ENCODE measurements around the gene CDH23. TPM values are rescaled to one million over a fixed set of nuclear protein-coding genes. Genes with fewer than 3 reads are reported as not detected.

CDH23 gene
- polyA plus RNA-seq, 1 donor (not counting 4 experiments of a cell fraction or from before 2014, with no cell fraction given): 0.01 TPM

DNA sequence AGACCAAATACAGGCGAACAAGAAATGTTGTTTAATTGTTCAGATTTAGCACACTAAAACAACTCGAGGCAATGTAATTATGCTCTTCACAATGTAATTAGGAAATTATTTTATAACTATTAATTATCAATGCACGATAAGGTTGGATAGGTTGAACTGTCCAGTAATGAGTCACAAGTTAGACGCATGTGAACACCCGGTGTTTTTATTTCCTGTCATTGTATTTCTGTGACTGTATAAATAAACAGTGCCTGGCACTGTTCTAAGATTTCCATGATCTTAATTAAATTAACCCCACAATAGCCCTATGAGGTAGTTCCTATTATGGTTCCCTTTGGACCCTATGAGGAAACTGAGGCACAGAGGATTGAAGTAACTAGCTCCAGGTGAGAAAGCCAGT lies 296.7 kb downstream of the CDH23 start:
- Histone ChIP-seq H3K4me2 (ENCODE audit: control insufficient read depth, extremely low read depth, insufficient read depth, low read depth, low read length) (no peak overlapping the region), H3K4me1 (ENCODE audit: control insufficient read depth, extremely low read depth, insufficient read depth, low read length) (no peaks in the 10 kb centered on the region), H3K36me3 (ENCODE audit: control insufficient read depth in 2 of 2, extremely low read depth in 1 of 2, insufficient read depth in 2 of 2, low read length in 2 of 2) (no peaks in the 10 kb centered on the region), H3K27me3 (ENCODE audit: control insufficient read depth, extremely low read depth, insufficient read depth, low read length) (peaks cover 10% of the 10 kb centered on the region), H2AFZ (ENCODE audit: control insufficient read depth, low read length) (no peak overlapping the region), H3K27ac (ENCODE audit: control insufficient read depth, insufficient read depth, low read length) (no peak overlapping the region), H3K4me3 (ENCODE audit: control insufficient read depth in 2 of 3, extremely low read depth in 1 of 3, insufficient read depth in 2 of 3, low read depth in 1 of 3, low read length in 3 of 3) (no peak overlapping the region), H3K9ac (ENCODE audit: control insufficient read depth, extremely low read depth, insufficient read depth, low read length) (no peak overlapping the region), H3K9me3 (ENCODE audit: control insufficient read depth, low read depth, low read length) (no peaks in the 10 kb centered on the region), H4K20me1 (ENCODE audit: control insufficient read depth, extremely low read depth, insufficient read depth, low read length) (peaks cover 2% of the 10 kb centered on the region), H3K9me1 (ENCODE audit: control insufficient read depth, extremely low read depth, insufficient read depth, low read length) (no peaks in the 10 kb centered on the region), H3K79me2 (ENCODE audit: control insufficient read depth, insufficient read depth, low read length) (no peaks in the 10 kb centered on the region)
- DNase-seq (ENCODE audit: low read depth, low spot score): no peak
- dilution Hi-C loops (cut with MboI; ENCODE audit: extremely low pct_ligation_motif_present, low sequenced_read_pairs): no loop called here
- TF ChIP-seq, protein P1, sequence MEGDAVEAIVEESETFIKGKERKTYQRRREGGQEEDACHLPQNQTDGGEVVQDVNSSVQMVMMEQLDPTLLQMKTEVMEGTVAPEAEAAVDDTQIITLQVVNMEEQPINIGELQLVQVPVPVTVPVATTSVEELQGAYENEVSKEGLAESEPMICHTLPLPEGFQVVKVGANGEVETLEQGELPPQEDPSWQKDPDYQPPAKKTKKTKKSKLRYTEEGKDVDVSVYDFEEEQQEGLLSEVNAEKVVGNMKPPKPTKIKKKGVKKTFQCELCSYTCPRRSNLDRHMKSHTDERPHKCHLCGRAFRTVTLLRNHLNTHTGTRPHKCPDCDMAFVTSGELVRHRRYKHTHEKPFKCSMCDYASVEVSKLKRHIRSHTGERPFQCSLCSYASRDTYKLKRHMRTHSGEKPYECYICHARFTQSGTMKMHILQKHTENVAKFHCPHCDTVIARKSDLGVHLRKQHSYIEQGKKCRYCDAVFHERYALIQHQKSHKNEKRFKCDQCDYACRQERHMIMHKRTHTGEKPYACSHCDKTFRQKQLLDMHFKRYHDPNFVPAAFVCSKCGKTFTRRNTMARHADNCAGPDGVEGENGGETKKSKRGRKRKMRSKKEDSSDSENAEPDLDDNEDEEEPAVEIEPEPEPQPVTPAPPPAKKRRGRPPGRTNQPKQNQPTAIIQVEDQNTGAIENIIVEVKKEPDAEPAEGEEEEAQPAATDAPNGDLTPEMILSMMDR (optimal IDR thresholded peaks at IDR 0.05 in 1 of 3, IDR thresholded peaks at IDR 0.05 in 1 of 3, conservative IDR thresholded peaks at IDR 0.05 in 1 of 3; ENCODE audit: extremely low read depth in 1 of 3, insufficient read depth in 2 of 3, low read length in 3 of 3): no peak
- TF ChIP-seq EZH2 (IDR thresholded peaks at IDR 0.05; ENCODE audit: low read length): no peak
- FAIRE-seq: no peak

DNA sequence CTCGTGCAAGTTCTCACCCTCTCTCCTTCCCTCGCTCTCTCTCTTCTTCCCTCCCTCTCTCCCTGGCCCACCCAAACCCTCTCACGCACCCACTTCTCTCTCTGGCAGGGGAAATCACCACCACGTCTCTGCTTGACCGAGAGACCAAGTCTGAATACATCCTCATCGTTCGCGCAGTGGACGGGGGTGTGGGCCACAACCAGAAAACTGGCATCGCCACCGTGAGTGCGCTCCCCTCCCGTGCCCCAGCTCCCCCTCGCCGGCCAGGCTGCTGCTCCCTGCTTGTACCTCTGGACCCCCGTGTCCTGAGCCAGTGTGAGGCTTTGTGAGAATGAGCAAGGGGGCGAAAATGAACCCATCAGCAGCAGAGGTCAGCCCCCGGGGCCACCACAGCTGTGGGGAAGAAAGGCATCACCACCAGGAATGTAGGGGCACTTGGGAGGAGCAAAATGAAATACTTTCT lies 297.4 kb downstream of the CDH23 start:
- no peak overlapping the region for H3K4me3 ChIP-seq (ENCODE audit: control insufficient read depth in 2 of 3, extremely low read depth in 1 of 3, insufficient read depth in 2 of 3, low read depth in 1 of 3, low read length in 3 of 3)
- no peak overlapping the region for H3K4me2 ChIP-seq (ENCODE audit: control insufficient read depth, extremely low read depth, insufficient read depth, low read depth, low read length)
- no peak overlapping the region for H3K27ac ChIP-seq (ENCODE audit: control insufficient read depth, insufficient read depth, low read length)
- no peaks in the 10 kb centered on the region for H3K79me2 ChIP-seq (ENCODE audit: control insufficient read depth, insufficient read depth, low read length)
- H2AFZ ChIP-seq (ENCODE audit: control insufficient read depth, low read length): no peak overlapping the region
- no peak for DNase-seq (ENCODE audit: low read depth, low spot score)
- dilution Hi-C loops (cut with MboI; ENCODE audit: extremely low pct_ligation_motif_present, low sequenced_read_pairs): no loop called here
- no peaks in the 10 kb centered on the region for H3K36me3 ChIP-seq (ENCODE audit: control insufficient read depth in 2 of 2, extremely low read depth in 1 of 2, insufficient read depth in 2 of 2, low read length in 2 of 2)
- TF ChIP-seq EZH2 (IDR thresholded peaks at IDR 0.05; ENCODE audit: low read length): no peak
- TF ChIP-seq, protein P1 (optimal IDR thresholded peaks at IDR 0.05 in 1 of 3, IDR thresholded peaks at IDR 0.05 in 1 of 3, conservative IDR thresholded peaks at IDR 0.05 in 1 of 3; ENCODE audit: extremely low read depth in 1 of 3, insufficient read depth in 2 of 3, low read length in 3 of 3): no peak
- H3K27me3 ChIP-seq (ENCODE audit: control insufficient read depth, extremely low read depth, insufficient read depth, low read length): peaks cover 10% of the 10 kb centered on the region
- H3K9me1 ChIP-seq (ENCODE audit: control insufficient read depth, extremely low read depth, insufficient read depth, low read length): no peaks in the 10 kb centered on the region
- peaks cover 2% of the 10 kb centered on the region for H4K20me1 ChIP-seq (ENCODE audit: control insufficient read depth, extremely low read depth, insufficient read depth, low read length)
- no peak overlapping the region for H3K9ac ChIP-seq (ENCODE audit: control insufficient read depth, extremely low read depth, insufficient read depth, low read length)
- no peak for FAIRE-seq
- no peaks in the 10 kb centered on the region for H3K4me1 ChIP-seq (ENCODE audit: control insufficient read depth, extremely low read depth, insufficient read depth, low read length)
- H3K9me3 ChIP-seq (ENCODE audit: control insufficient read depth, low read depth, low read length): no peaks in the 10 kb centered on the region
